Fibroblast of lung (primary cell): Measurements from ENCODE around the gene INF2.

Experiments used
- EZH2 ChIP-seq: IDR thresholded peaks from 2 replicates; pipeline ENCODE4 v1.5.1; 2012; ENCODE audit warnings: low read length, control low read depth, mild to moderate bottlenecking; ENCODE audit errors: missing control alignments
- TF ChIP-seq, protein P1 (sequence below), 2 donors: IDR thresholded peaks in 1 of 2; conservative IDR thresholded peaks in 1 of 2; 1 replicate in 1 of 2; 2 replicates in 1 of 2; pipeline ENCODE4 v1.5.1; 2011 to 2012; ENCODE audit warnings: low read length in 2 of 2, control low read depth in 1 of 2, inconsistent platforms in 1 of 2, low read depth in 1 of 2, mild to moderate bottlenecking in 1 of 2

DNA sequence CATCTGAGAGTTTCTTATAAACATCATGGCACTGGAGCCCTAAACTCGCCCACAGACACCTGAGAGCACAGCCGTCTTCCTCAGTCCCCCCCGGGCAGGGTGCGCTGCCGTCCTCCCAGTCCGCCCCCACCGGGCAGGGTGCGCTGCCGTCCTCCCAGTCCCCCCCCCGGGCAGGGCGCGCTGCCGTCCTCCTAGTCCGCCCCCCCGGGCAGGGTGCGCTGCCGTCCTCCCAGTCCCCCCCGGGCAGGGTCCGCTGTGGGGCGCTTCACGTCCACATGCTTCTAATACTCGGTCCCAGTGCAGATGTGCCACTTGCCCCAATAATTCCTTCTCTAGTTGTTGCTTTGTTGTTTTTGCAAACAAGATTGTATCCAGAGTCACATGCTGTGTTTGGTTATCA is 27.7 kb downstream of the INF2 start:
- no peak for TF ChIP-seq EZH2
- TF ChIP-seq, protein P1, sequence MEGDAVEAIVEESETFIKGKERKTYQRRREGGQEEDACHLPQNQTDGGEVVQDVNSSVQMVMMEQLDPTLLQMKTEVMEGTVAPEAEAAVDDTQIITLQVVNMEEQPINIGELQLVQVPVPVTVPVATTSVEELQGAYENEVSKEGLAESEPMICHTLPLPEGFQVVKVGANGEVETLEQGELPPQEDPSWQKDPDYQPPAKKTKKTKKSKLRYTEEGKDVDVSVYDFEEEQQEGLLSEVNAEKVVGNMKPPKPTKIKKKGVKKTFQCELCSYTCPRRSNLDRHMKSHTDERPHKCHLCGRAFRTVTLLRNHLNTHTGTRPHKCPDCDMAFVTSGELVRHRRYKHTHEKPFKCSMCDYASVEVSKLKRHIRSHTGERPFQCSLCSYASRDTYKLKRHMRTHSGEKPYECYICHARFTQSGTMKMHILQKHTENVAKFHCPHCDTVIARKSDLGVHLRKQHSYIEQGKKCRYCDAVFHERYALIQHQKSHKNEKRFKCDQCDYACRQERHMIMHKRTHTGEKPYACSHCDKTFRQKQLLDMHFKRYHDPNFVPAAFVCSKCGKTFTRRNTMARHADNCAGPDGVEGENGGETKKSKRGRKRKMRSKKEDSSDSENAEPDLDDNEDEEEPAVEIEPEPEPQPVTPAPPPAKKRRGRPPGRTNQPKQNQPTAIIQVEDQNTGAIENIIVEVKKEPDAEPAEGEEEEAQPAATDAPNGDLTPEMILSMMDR (conservative IDR thresholded peaks at IDR 0.05 in 1 of 2, IDR thresholded peaks at IDR 0.05 in 1 of 2; ENCODE audit: low read depth in 1 of 2, low read length in 2 of 2) = no peak
